Non-pigmented ciliary epithelial cell (primary cell): ENCODE data around the gene PDK2.

Experiments
- DNase-seq: peaks from one replicate; pipeline ENCODE4 v3.0.0-alpha.2; 2010; ENCODE audit warnings: low read depth

PDK2 gene

GRCh38 chr17:50079334-50080095 is 15.6 kb upstream of the PDK2 start:
- DNase-seq: no peak

GRCh38 chr17:50080096-50080480 is 15.1 kb upstream of the PDK2 start:
- DNase-seq: no peak

GRCh38 chr17:50080827-50081226 is 14.3 kb upstream of the PDK2 start:
- no peak for DNase-seq

- DNase-seq: no peak
Measured at GRCh38 chr17:50081757-50082156, 13.4 kb upstream of the PDK2 start.

- DNase-seq: no peak
Measured at GRCh38 chr17:50087246-50087911, 7.8 kb upstream of the PDK2 start.

GRCh38 chr17:50087912-50088405 is 7.2 kb upstream of the PDK2 start:
- DNase-seq: no peak

- no peak for DNase-seq
Measured at GRCh38 chr17:50088952-50089825, 6.0 kb upstream of the PDK2 start.

GRCh38 chr17:50090071-50090470 is 5.1 kb upstream of the PDK2 start:
- no peak for DNase-seq

- no peak for DNase-seq
Measured at GRCh38 chr17:50090971-50091917, 3.9 kb upstream of the PDK2 start.

- DNase-seq: no peak
Measured at GRCh38 chr17:50091918-50092285, 3.2 kb upstream of the PDK2 start.

GRCh38 chr17:50093246-50093645 is 1.9 kb upstream of the PDK2 start:
- no peak for DNase-seq

GRCh38 chr17:50093807-50094206 is 1.3 kb upstream of the PDK2 start:
- DNase-seq: no peak

- DNase-seq: no peak
Measured at GRCh38 chr17:50094243-50094752, 853 bp upstream of the PDK2 start.

GRCh38 chr17:50095626-50096037 is 481 bp downstream of the PDK2 start:
- DNase-seq: no peak

GRCh38 chr17:50096092-50096491 is 941 bp downstream of the PDK2 start:
- DNase-seq: no peak

GRCh38 chr17:50096758-50097157 is 1.6 kb downstream of the PDK2 start:
- no peak for DNase-seq

GRCh38 chr17:50097455-50097854 is 2.3 kb downstream of the PDK2 start:
- DNase-seq: no peak

GRCh38 chr17:50097926-50098325 is 2.8 kb downstream of the PDK2 start:
- no peak for DNase-seq

GRCh38 chr17:50098583-50098982 is 3.4 kb downstream of the PDK2 start:
- no peak for DNase-seq

- DNase-seq: no peak
Measured at GRCh38 chr17:50099003-50099402, 3.9 kb downstream of the PDK2 start.

- no peak for DNase-seq
Measured at GRCh38 chr17:50100480-50100883, 5.3 kb downstream of the PDK2 start.
